Tibial nerve (tissue), 4 donors: Measurements from ENCODE around the gene PPHLN1. TPM values are rescaled to one million over a fixed set of nuclear protein-coding genes. Genes with fewer than 3 reads are reported as not detected.

Experiments used
- DNase-seq, 2 donors: peaks; one replicate each; pipeline ENCODE4 v3.0.0-alpha.2; 2019; ENCODE audit warnings: low spot score in 2 of 2
- H3K27ac ChIP-seq, 4 donors: fragments of 200-600 bp; sonication (generic) in 3 of 4; one replicate each; pipeline ENCODE4 v1.5.1; 2017 to 2019; ENCODE audit warnings: mild to moderate bottlenecking in 1 of 4
- H3K27me3 ChIP-seq, 2 donors: fragments of 200-600 bp; sonication (generic) in 1 of 2; one replicate each; pipeline versions ENCODE4 v1.5.1 to v1.6.0; 2017 to 2019
- H3K36me3 ChIP-seq, 3 donors: fragments of 200-600 bp; sonication (generic); one replicate each; pipeline ENCODE4 v1.5.1; 2018 to 2019
- H3K4me1 ChIP-seq, 4 donors: fragments of 200-600 bp; sonication (generic) in 3 of 4; one replicate each; pipeline ENCODE4 v1.5.1; 2017 to 2019
- H3K4me3 ChIP-seq, 4 donors: fragments of 200-600 bp; sonication (generic) in 3 of 4; one replicate each; pipeline ENCODE4 v1.5.1; 2017 to 2019; ENCODE audit warnings: mild to moderate bottlenecking in 1 of 4, moderate library complexity in 1 of 4
- H3K9me3 ChIP-seq, 4 donors: fragments of 200-600 bp; sonication (generic) in 3 of 4; one replicate each; pipeline ENCODE4 v1.5.1; 2017 to 2019
- CTCF ChIP-seq, 5 experiments: fragments of 200-600 bp in 3 of 5; fragments of 450-650 bp in 2 of 5; sonication (generic) in 3 of 5; IDR thresholded peaks; one replicate each; pipeline ENCODE4 v1.5.1; 2016 to 2019; ENCODE audit warnings: antibody characterized with exemption in 5 of 5, mild to moderate bottlenecking in 3 of 5, moderate library complexity in 2 of 5
- EP300 ChIP-seq, 2 donors: sonication (generic); formaldehyde crosslinking; IDR thresholded peaks; one replicate each; pipeline ENCODE4 v1.6.1; 2017; ENCODE audit warnings: antibody characterized with exemption in 2 of 2, mild to moderate bottlenecking in 1 of 2
- POLR2A ChIP-seq, 2 donors: fragments of 450-650 bp; IDR thresholded peaks; one replicate each; pipeline ENCODE4 v1.6.1; 2017; ENCODE audit warnings: antibody characterized with exemption in 2 of 2, mild to moderate bottlenecking in 2 of 2, moderate library complexity in 2 of 2
- WGBS, 2 donors: methylation state at CpG; one replicate each; pipeline ENCODE4 v1.1.5; 2018; 5-methylcytosine and 5-hydroxymethylcytosine counted together
- total RNA-seq, 4 donors: library from RNA; depleted of rRNA; stranded (reverse); fragments of >200 nt; gene quantifications; one replicate each; pipeline ENCODE4 v1.1.0, GENCODE V29; 2016

Gene PPHLN1
- total RNA-seq, 4 donors from 2014 or later = 38.6 to 64.5 (median 51.7) TPM

GRCh38 chr12:42462486-42462885 lies 136.5 kb downstream of the PPHLN1 start:
- Histone ChIP-seq H3K4me1 (no peaks in the 10 kb centered on the region), H3K27me3 (no peaks in the 10 kb centered on the region), H3K4me3 (no peak overlapping the region), H3K27ac (no peak overlapping the region), H3K36me3 (peaks cover 0 to 65% (median 0%) of the 10 kb centered on the region in 3 donors), H3K9me3 (no peaks in the 10 kb centered on the region)
- 70 to 78% methylated on average over 3 of the region's 3 CpGs for WGBS, 2 donors
- DNase-seq = no peak
- TF ChIP-seq CTCF (IDR thresholded peaks at IDR 0.05) = no peak
- TF ChIP-seq POLR2A (IDR thresholded peaks at IDR 0.05) = no peak
- no peak for TF ChIP-seq EP300 (IDR thresholded peaks at IDR 0.05)

- WGBS, 2 donors = 95 to 97% methylated on average over 4 of the region's 4 CpGs
- no peak for DNase-seq
- Histone ChIP-seq H3K27me3 (no peaks in the 10 kb centered on the region), H3K4me3 (no peak overlapping the region), H3K27ac (no peak overlapping the region), H3K9me3 (no peaks in the 10 kb centered on the region), H3K36me3 (peaks cover 0 to 61% (median 0%) of the 10 kb centered on the region in 3 donors), H3K4me1 (peaks cover 0 to 6% (median 0%) of the 10 kb centered on the region in 4 donors)
- TF ChIP-seq POLR2A (IDR thresholded peaks at IDR 0.05) = no peak
- no peak for TF ChIP-seq CTCF (IDR thresholded peaks at IDR 0.05)
- TF ChIP-seq EP300 (IDR thresholded peaks at IDR 0.05) = no peak
Observed at GRCh38 chr12:42463671-42464070, 137.7 kb downstream of the PPHLN1 start.

- DNase-seq = peak in 1 of 2 donors; percentile 20
- H3K9me3 ChIP-seq = no peaks in the 10 kb centered on the region
- TF ChIP-seq POLR2A (IDR thresholded peaks at IDR 0.05) (no peak), EP300 (IDR thresholded peaks at IDR 0.05) (no peak), CTCF (IDR thresholded peaks at IDR 0.05) (no peak)
- H3K27ac ChIP-seq = peak overlapping the region in 1 of 4 donors; percentile 6
- WGBS, 2 donors = 53 to 57% methylated on average over 9 of the region's 9 CpGs
- peaks cover 0 to 39% (median 0%) of the 10 kb centered on the region in 3 donors for H3K36me3 ChIP-seq
- H3K27me3 ChIP-seq = no peaks in the 10 kb centered on the region
- peaks cover 0 to 46% (median 7%) of the 10 kb centered on the region in 4 donors for H3K4me1 ChIP-seq
- H3K4me3 ChIP-seq = no peak overlapping the region
Observed at GRCh38 chr12:42468341-42468821, 142.4 kb downstream of the PPHLN1 start.

- peak overlapping the region in 1 of 4 donors; percentile 13 for H3K4me3 ChIP-seq
Observed at GRCh38 chr12:42468921-42469320, 143.0 kb downstream of the PPHLN1 start.

More at GRCh38 chr12:42468921-42469320, 143.0 kb downstream of the PPHLN1 start:
- Histone ChIP-seq H3K36me3 (peaks cover 0 to 33% (median 0%) of the 10 kb centered on the region in 3 donors), H3K9me3 (no peaks in the 10 kb centered on the region), H3K4me1 (peaks cover 0 to 50% (median 7%) of the 10 kb centered on the region in 4 donors), H3K27me3 (no peaks in the 10 kb centered on the region), H3K27ac (peak overlapping the region in 1 of 4 donors; percentile 6)
- no peak for DNase-seq
- TF ChIP-seq EP300 (IDR thresholded peaks at IDR 0.05) (no peak), CTCF (IDR thresholded peaks at IDR 0.05) (no peak), POLR2A (IDR thresholded peaks at IDR 0.05) (no peak)
- 41 to 45% methylated on average over 3 of the region's 3 CpGs for WGBS, 2 donors
